ENCODE measurements around the gene HYAL1. TPM values are rescaled to one million over a fixed set of nuclear protein-coding genes. Genes with fewer than 3 reads are reported as not detected.
"Not testable (repeated sequence)": the region's sequence is repeated elsewhere in the genome, so short reads cannot be mapped to it uniquely, and the experiment has no call there.

The HYAL1 gene
- total RNA-seq, 1 donor from 2014 or later: 78.8 TPM

DNA sequence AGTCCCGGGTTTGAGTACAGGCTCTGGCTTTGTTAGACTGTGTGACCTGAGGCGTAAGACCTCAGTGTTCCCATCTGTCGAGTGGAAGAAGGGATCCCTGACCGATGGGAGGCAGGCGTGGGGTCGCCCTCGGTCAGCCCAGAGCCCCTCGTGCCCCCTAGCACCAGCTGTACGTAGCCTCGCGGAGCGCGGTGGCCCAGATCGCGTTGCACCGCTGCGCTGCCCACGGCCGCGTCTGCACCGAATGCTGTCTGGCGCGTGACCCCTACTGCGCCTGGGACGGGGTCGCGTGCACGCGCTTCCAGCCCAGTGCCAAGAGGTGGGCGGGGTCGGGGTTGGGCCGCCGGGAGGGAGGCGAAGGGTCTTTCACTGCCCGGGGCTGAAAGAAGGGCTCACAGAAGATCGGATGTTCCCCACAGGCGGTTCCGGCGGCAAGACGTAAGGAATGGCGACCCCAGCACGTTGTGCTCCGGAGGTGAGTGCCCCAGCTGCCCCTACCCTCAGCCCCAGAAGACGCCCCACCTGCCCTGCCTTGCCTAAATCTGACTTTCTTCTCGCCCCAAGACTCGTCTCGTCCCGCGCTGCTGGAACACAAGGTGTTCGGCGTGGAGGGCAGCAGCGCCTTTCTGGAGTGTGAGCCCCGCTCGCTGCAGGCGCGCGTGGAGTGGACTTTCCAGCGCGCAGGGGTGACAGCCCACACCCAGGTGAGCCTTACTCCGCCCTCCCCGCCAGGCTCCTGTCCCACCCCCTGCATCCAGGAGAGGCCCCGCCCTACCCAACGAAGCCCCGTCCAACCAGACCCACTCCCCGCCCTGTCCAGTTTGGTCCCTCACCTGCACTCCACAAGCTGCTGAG, 28.0 kb downstream of the HYAL1 start:
- no peak for TF ChIP-seq CTCF (IDR thresholded peaks at IDR 0.05)
- intact Hi-C loops (cut with DNase I): no loop called here
- peaks cover 7% of the 10 kb centered on the region for H3K27me3 ChIP-seq
- ATAC-seq: no peak
- H3K36me3 ChIP-seq: no peaks in the 10 kb centered on the region
- no peak overlapping the region for H3K4me3 ChIP-seq
- H3K4me1 ChIP-seq: peaks cover 21% of the 10 kb centered on the region
- no peaks in the 10 kb centered on the region for H3K9me3 ChIP-seq
- no peak overlapping the region for H3K27ac ChIP-seq
- no peak for DNase-seq

- peak overlapping the region; percentile 3 for H3K27ac ChIP-seq
- intact Hi-C loops (cut with DNase I): loop anchor here (5.0 kb wide), 2 partner anchors 47 to 82 kb away; partner anchors contain the start of gene GNAT1
- no peaks in the 10 kb centered on the region for H3K9me3 ChIP-seq
- peaks cover 7% of the 10 kb centered on the region for H3K27me3 ChIP-seq
- H3K4me1 ChIP-seq: peaks cover 21% of the 10 kb centered on the region
- DNase-seq (peak; percentile 86), ATAC-seq (peak; percentile 57)
- H3K4me3 ChIP-seq: no peak overlapping the region
- TF ChIP-seq CTCF (IDR thresholded peaks at IDR 0.05): peak; percentile 69
- no peaks in the 10 kb centered on the region for H3K36me3 ChIP-seq
These were observed 28.8 kb downstream of the HYAL1 start for GRCh38 chr3:50274371-50275104.

GRCh38 chr3:50273689-50274065, 29.7 kb downstream of the HYAL1 start:
- Histone ChIP-seq H3K4me1 (peaks cover 24% of the 10 kb centered on the region), H3K4me3 (peak overlapping the region; percentile 37), H3K36me3 (no peaks in the 10 kb centered on the region), H3K9me3 (no peaks in the 10 kb centered on the region), H3K27me3 (peaks cover 7% of the 10 kb centered on the region), H3K27ac (no peak overlapping the region)
- TF ChIP-seq CTCF (IDR thresholded peaks at IDR 0.05): no peak
- intact Hi-C loops (cut with DNase I): loop anchor here (5.0 kb wide), 2 partner anchors 46 to 81 kb away; partner anchors contain the start of gene GNAT1
- no peak for DNase-seq
- no peak for ATAC-seq

- H3K27ac ChIP-seq: no peak overlapping the region
- H3K36me3 ChIP-seq: no peaks in the 10 kb centered on the region
- peaks cover 7% of the 10 kb centered on the region for H3K27me3 ChIP-seq
- peak; percentile 98 for TF ChIP-seq CTCF (IDR thresholded peaks at IDR 0.05)
- ATAC-seq (peak; percentile 84), DNase-seq (peak; percentile 94)
- intact Hi-C loops (cut with DNase I): loop anchor here (5.0 kb wide), 2 partner anchors 46 to 81 kb away; partner anchors contain the start of gene GNAT1
- H3K9me3 ChIP-seq: no peaks in the 10 kb centered on the region
- H3K4me1 ChIP-seq: peaks cover 30% of the 10 kb centered on the region
- peak overlapping the region; percentile 37 for H3K4me3 ChIP-seq
These were observed 30.3 kb downstream of the HYAL1 start for GRCh38 chr3:50272911-50273688.

DNA sequence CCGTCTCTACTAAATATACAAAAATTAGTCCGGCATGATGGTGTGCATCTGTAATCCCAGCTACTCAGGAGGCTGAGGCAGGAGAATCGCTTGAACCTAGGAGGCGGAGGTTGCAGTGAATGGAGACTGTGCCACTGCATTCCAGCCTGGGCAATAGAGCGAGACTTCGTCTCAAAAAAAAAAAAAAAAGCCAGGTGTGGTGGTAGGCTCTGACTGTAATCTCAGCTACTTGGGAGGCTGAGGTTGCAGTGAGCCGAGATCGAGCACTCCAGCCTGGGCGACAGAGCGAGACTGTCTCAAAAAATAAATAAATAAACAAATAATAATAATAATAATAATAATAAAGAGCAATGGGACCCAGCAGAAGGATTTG, 30.9 kb downstream of the HYAL1 start:
- H3K4me1 ChIP-seq: peaks cover 30% of the 10 kb centered on the region
- not testable (repeated sequence) for H3K27ac ChIP-seq, H3K9me3 ChIP-seq, H3K27me3 ChIP-seq, H3K36me3 ChIP-seq, H3K4me3 ChIP-seq, DNase-seq, ATAC-seq
- intact Hi-C loops (cut with DNase I): loop anchor here (5.0 kb wide), 2 partner anchors 45 to 80 kb away; partner anchors contain the start of gene GNAT1

All from upper lobe of right lung (tissue), 1 donor.